HEK293T (cell line): Measurements from ENCODE around the gene MYLK2.

Experiments
- CTCF ChIA-PET: fragments of 350-600 bp; formaldehyde crosslinking; extraction: SDS; loops from one replicate; lab custom pipeline; 2021; ENCODE audit warnings: antibody characterized with exemption, inconsistent platforms; lab: Yijun Ruan, JAX
- POLR2A ChIA-PET: fragments of 350-600 bp; formaldehyde crosslinking; extraction: SDS; loops from one replicate; lab custom pipeline; 2020; ENCODE audit warnings: antibody characterized with exemption, inconsistent platforms; lab: Yijun Ruan, JAX
- DNase-seq: peaks from one replicate; pipeline ENCODE4 v3.0.0; 2012; ENCODE audit warnings: mixed read lengths; ENCODE audit errors: extremely low spot score
- ARNT ChIP-seq: fragments of 450-650 bp; IDR thresholded peaks from 2 replicates; pipeline ENCODE4 v1.6.1; 2017; ENCODE audit warnings: mild to moderate bottlenecking
- BHLHE40 ChIP-seq: fragments of 450-650 bp; IDR thresholded peaks from 2 replicates; pipeline ENCODE4 v1.6.1; 2016; ENCODE audit warnings: mild to moderate bottlenecking, moderate library complexity, borderline replicate concordance
- CTBP1 ChIP-seq: fragments of 450-650 bp; IDR thresholded peaks from 2 replicates; pipeline ENCODE4 v1.6.1; 2016; ENCODE audit warnings: borderline replicate concordance
- ELF4 ChIP-seq: fragments of 450-650 bp; IDR thresholded peaks from 2 replicates; pipeline ENCODE4 v1.6.1; 2017; ENCODE audit warnings: antibody characterized with exemption
- FOXA1 ChIP-seq: fragments of 450-650 bp; IDR thresholded peaks from 2 replicates; pipeline ENCODE4 v1.6.1; 2016; ENCODE audit warnings: mild to moderate bottlenecking
- FOXK2 ChIP-seq: fragments of 450-650 bp; IDR thresholded peaks from 2 replicates; pipeline ENCODE4 v1.6.1; 2016; ENCODE audit warnings: mild to moderate bottlenecking
- FOXM1 ChIP-seq: fragments of 450-650 bp; IDR thresholded peaks from 2 replicates; pipeline ENCODE4 v1.6.1; 2017; ENCODE audit warnings: mild to moderate bottlenecking, borderline replicate concordance
- HDGF ChIP-seq: fragments of 450-650 bp; IDR thresholded peaks from 2 replicates; pipeline ENCODE4 v1.6.1; 2017; ENCODE audit warnings: antibody characterized with exemption, borderline replicate concordance
- L3MBTL2 ChIP-seq: fragments of 450-650 bp; conservative IDR thresholded peaks from 2 replicates; pipeline ENCODE4 v1.6.1; 2016; ENCODE audit warnings: mild to moderate bottlenecking
- LEF1 ChIP-seq: fragments of 450-650 bp; IDR thresholded peaks from 2 replicates; pipeline ENCODE4 v1.6.1; 2017; ENCODE audit warnings: mild to moderate bottlenecking, borderline replicate concordance
- NFRKB ChIP-seq: fragments of 450-650 bp; IDR thresholded peaks from 2 replicates; pipeline ENCODE4 v1.6.1; 2016; ENCODE audit warnings: mild to moderate bottlenecking, moderate library complexity
- SP1 ChIP-seq: fragments of 450-650 bp; IDR thresholded peaks from 2 replicates; pipeline ENCODE4 v1.6.1; 2017
- SUZ12 ChIP-seq: fragments of 450-650 bp; IDR thresholded peaks from 2 replicates; pipeline ENCODE4 v1.6.1; 2016; ENCODE audit warnings: mild to moderate bottlenecking
- TARDBP ChIP-seq: fragments of 450-650 bp; IDR thresholded peaks from 2 replicates; pipeline ENCODE4 v1.6.1; 2016
- ZNF384 ChIP-seq: fragments of 450-650 bp; IDR thresholded peaks from 2 replicates; pipeline ENCODE4 v1.6.1; 2016
- TF ChIP-seq, protein P1 (sequence below): fragments of 450-650 bp; IDR thresholded peaks from 2 replicates; pipeline ENCODE4 v1.6.1; 2016

The MYLK2 gene

GRCh38 chr20:31875671-31876070 lies 56.5 kb downstream of the MYLK2 start:
- DNase-seq = no peak
- POLR2A ChIA-PET = no interaction called here
- no peak for TF ChIP-seq ARNT
- no peak for TF ChIP-seq FOXA1
- CTCF ChIA-PET = no interaction called here

GRCh38 chr20:31877684-31878083 lies 58.5 kb downstream of the MYLK2 start:
- TF ChIP-seq FOXK2 (no peak), ELF4 (no peak), L3MBTL2 (no peak), SP1 (no peak)
- DNase-seq = no peak
- CTCF ChIA-PET = no interaction called here
- POLR2A ChIA-PET = no interaction called here

DNA sequence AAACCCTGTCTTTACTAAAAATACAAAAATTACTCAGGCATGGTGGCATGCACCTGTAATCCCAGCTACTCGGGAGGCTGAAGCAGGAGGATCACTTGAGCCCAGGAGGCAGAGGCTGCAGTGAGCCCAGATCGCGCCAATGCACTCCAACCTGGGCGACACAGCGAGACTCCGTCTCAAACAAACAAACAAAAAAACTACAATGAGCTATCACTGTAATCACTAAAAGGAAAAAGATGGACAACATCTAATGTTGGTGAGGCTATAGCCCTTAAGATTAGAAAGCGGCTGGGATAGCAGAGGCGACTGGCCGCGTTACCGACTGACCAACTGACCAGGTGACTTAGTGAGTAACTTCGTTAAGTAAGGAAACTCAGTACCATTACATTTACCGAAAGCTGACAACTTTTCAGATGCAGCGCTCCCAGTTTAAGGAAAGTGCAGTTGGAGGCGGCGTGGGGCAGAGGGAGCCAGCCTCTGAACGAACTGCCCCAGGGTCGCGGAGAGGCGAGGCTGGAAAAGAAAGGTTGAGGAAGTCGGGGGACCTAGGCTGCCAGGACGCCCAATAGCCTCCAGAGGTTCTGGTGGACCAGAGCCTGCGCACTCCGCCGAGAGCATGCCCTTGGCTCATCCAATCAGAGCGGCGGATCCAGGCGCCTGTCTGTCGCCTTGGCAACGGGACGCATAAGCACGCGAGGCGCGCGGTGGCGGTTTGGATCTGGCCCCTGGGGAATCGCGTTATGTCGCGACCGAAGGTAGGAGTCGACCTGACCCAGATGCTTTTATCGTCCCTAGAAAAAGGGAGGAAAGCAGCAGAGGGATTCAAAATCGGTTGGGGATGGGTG lies 60.2 kb downstream of the MYLK2 start:
- ChIA-PET POLR2A (interaction anchor here (0.8 to 2.9 kb wide), 15 partner anchors 8 to 96 kb away, joined by 3 to 20 read pairs (median 4); partner anchors contain the start of gene PDRG1), CTCF (interaction anchor here (0.6 to 0.7 kb wide), 2 partner anchors 23 to 237 kb away, joined by 3 to 7 read pairs; no protein-coding TSS in a partner anchor)
- TF ChIP-seq L3MBTL2 (peak; percentile 61; the same call in 1 of the 2 replicates), ARNT (peak; percentile 62; the same call in 1 of the 2 replicates), ELF4 (no peak; the same call in 1 of the 2 replicates)
- peak; percentile 93 for DNase-seq

- TF ChIP-seq HDGF (no peak), ZNF384 (no peak), CTBP1 (no peak), FOXK2 (no peak), FOXM1 (no peak), L3MBTL2 (no peak), SP1 (no peak), FOXA1 (no peak), ARNT (no peak), NFRKB (no peak), TARDBP (no peak)
- TF ChIP-seq, protein P1, sequence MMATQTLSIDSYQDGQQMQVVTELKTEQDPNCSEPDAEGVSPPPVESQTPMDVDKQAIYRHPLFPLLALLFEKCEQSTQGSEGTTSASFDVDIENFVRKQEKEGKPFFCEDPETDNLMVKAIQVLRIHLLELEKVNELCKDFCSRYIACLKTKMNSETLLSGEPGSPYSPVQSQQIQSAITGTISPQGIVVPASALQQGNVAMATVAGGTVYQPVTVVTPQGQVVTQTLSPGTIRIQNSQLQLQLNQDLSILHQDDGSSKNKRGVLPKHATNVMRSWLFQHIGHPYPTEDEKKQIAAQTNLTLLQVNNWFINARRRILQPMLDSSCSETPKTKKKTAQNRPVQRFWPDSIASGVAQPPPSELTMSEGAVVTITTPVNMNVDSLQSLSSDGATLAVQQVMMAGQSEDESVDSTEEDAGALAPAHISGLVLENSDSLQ = no peak
- CTCF ChIA-PET = interaction anchor here (1.1 kb wide), 1 partner anchor 32 kb away, joined by 4 read pairs; no protein-coding TSS in a partner anchor
- no peak for DNase-seq
- POLR2A ChIA-PET = interaction anchor here (0.7 kb wide), 1 partner anchor 13 kb away, joined by 3 read pairs; no protein-coding TSS in a partner anchor
These were observed 62.8 kb downstream of the MYLK2 start for GRCh38 chr20:31881945-31882344.

- CTCF ChIA-PET = no interaction called here
- no peak for DNase-seq
- POLR2A ChIA-PET = no interaction called here
- TF ChIP-seq LEF1 = no peak
- no peak for TF ChIP-seq BHLHE40
- TF ChIP-seq ELF4 = no peak
- no peak for TF ChIP-seq HDGF
- no peak for TF ChIP-seq ARNT
- no peak for TF ChIP-seq NFRKB
- TF ChIP-seq SUZ12 = no peak
- TF ChIP-seq L3MBTL2 = no peak
- no peak for TF ChIP-seq FOXA1
- TF ChIP-seq ZNF384 = no peak
- TF ChIP-seq TARDBP = no peak
- no peak for TF ChIP-seq FOXM1
These were observed 64.7 kb downstream of the MYLK2 start for GRCh38 chr20:31883829-31884228.
